Measurements from ENCODE around the gene TRNAU1AP. TPM values are rescaled to one million over a fixed set of nuclear protein-coding genes. Genes with fewer than 3 reads are reported as not detected.

Gene TRNAU1AP
- polyA plus RNA-seq (2013, experiment 1 of 4), result 42.1 TPM
- 50.2 TPM for polyA plus RNA-seq (2013, experiment 2 of 4)
- 40.5 TPM for polyA plus RNA-seq (2013, experiment 3 of 4)
- polyA plus RNA-seq (2013, experiment 4 of 4), result 40.3 TPM

DNA sequence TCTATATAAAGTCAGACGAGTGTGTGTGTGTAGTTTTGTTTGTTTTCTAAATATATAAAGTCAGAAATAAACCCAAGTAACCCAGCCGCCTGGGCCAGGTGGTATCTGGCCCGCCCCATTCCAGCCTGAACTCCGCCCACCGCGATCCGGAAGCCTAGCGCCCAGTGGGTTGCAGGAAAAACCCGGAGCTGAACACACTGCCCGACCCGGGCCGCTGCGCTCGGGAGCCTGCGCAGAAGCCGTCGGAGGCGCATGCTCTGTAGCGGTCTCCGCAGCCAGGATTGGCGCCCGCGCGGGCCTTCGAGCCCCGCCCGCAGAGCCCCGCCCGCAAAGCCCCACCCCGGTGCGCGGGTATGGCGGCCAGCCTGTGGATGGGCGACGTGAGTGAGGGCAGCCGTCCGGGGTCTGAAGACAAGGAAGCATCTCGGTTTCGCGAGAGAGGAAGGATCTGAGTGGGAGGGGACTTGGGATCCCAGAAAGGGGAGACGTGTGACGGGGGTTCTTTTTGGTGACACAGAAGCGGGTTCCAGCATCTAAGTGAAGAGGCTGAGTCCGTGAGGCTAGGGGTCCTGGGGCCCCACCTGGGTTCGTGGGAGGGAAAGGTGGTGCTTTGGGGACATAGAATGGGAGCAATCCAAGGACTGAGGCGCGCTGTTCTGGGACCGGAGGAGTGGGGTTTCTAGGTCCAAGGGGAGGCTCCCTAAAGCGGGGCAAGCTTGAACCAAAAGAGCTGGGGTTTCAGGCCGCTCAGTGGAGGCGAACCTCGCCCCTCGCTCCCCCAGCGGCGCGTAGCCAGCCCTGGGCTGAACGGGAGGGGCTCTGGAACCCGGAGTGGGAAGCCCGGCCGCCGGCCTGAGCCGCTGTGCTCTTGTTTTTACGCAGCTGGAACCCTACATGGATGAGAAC is at the start of gene TRNAU1AP:
Gene TRNAU1AP, plus strand, starts transcription at position 328 of the 906 bp plus-strand sequence. Its CDS starts 26 bp downstream, at position 354.
- WGBS, 2 experiments, result 0 to 1% methylated on average over 63 of the region's 63 CpGs
- H3K4me3 ChIP-seq (ENCODE audit: insufficient read depth, low read depth, low read length), result peak within 1 kb of the TSS; percentile 95
- H3K4me1 ChIP-seq (ENCODE audit: control insufficient read depth, insufficient read depth, low read length), result peaks cover 5% of the 10 kb centered on the region
- H3K27me3 ChIP-seq (ENCODE audit: control insufficient read depth, insufficient read depth, low read length, poor library complexity, severe bottlenecking), result no peaks in the 10 kb centered on the region
- H3K27ac ChIP-seq (ENCODE audit: insufficient read depth, low read depth, low read length, poor library complexity, severe bottlenecking), result no peak within 1 kb of the TSS
- no peaks in the 10 kb centered on the region for H3K9me3 ChIP-seq (ENCODE audit: control insufficient read depth, low read length)
- H3K36me3 ChIP-seq (ENCODE audit: control insufficient read depth, insufficient read depth, low read length), result peaks cover 7% of the 10 kb centered on the region

GRCh38 chr1:28503117-28503516 is 49.8 kb upstream of the TRNAU1AP start:
- Histone ChIP-seq H3K27me3 (ENCODE audit: control insufficient read depth, insufficient read depth, low read length, poor library complexity, severe bottlenecking) (no peaks in the 10 kb centered on the region), H3K4me1 (ENCODE audit: control insufficient read depth, insufficient read depth, low read length) (peaks cover 4% of the 10 kb centered on the region), H3K27ac (ENCODE audit: insufficient read depth, low read depth, low read length, poor library complexity, severe bottlenecking) (no peak overlapping the region), H3K36me3 (ENCODE audit: control insufficient read depth, insufficient read depth, low read length) (peaks cover under 1% of the 10 kb centered on the region), H3K9me3 (ENCODE audit: control insufficient read depth, low read length) (no peaks in the 10 kb centered on the region), H3K4me3 (ENCODE audit: insufficient read depth, low read depth, low read length) (no peak overlapping the region)
- 84 to 89% methylated on average over 2 of the region's 3 CpGs for WGBS, 2 experiments

DNA sequence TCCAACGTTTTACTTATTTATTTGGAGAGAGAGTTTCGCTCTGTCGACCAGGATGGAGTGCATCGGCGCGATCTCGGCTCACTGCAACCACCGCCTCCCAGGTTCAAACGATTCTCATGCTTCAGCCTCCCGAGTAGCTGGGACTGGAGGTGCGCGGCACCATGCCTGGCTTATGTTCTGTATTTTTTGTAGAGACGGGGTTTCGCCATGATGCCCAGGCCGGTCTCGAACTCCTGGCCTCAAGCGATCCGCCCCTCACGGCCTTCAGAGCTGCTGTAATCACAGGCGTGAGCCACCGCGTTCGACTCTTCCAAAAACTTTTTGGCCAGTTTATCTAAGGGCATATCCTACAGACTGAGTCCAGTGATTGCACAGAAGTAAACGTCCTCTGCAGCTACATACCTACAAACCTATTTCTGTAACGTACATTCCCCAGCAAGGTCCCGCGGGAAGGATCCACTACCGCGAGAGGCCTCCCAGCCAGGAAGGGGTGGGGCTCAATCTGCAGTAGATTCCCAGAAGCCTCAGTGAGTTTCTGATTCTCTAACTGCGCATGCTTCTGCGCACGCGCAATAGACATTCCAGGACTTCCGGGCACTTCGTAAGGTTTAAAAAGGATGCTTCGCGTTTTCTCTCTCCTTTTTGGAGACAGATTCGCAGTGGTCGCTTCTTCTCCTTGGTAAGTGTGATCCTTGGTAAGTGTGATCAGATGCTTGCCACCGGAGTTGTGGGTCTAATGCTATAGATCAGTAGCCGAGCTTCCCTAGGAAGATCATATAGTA is 47.3 kb upstream of the TRNAU1AP start, which contains the start of gene RCC1:
Gene RCC1, plus strand, starts transcription at position 638 of the 782 bp plus-strand sequence. CDS start 23,824 bp downstream, outside the sequence.
- WGBS, 2 experiments, result 5% methylated on average over 38 to 39 of the region's 41 CpGs
- H3K27me3 ChIP-seq (ENCODE audit: control insufficient read depth, insufficient read depth, low read length, poor library complexity, severe bottlenecking), result no peaks in the 10 kb centered on the region
- peaks cover 17% of the 10 kb centered on the region for H3K4me1 ChIP-seq (ENCODE audit: control insufficient read depth, insufficient read depth, low read length)
- no peaks in the 10 kb centered on the region for H3K9me3 ChIP-seq (ENCODE audit: control insufficient read depth, low read length)
- peaks cover 24% of the 10 kb centered on the region for H3K36me3 ChIP-seq (ENCODE audit: control insufficient read depth, insufficient read depth, low read length)
- H3K27ac ChIP-seq (ENCODE audit: insufficient read depth, low read depth, low read length, poor library complexity, severe bottlenecking), result peak within 1 kb of the TSS; percentile 70
- peak within 1 kb of the TSS; percentile 93 for H3K4me3 ChIP-seq (ENCODE audit: insufficient read depth, low read depth, low read length)

DNA sequence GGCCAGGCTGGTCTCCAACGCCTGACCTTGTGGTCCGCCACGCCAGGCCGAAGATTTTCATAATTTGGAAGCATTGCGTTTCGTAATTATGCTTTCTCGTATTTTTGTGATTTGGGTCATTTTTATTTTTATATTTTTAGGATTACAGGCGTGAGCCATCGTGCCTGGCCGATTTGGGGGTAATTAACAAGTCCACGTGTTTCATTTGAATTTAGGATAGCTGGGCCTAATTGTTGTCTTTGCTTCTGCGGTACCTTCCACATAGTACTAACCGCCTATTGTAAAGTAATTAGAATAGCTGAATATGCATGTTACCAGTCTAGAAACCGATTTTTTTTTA is 46.0 kb upstream of the TRNAU1AP start:
- Histone ChIP-seq H3K4me3 (ENCODE audit: insufficient read depth, low read depth, low read length) (peak overlapping the region; percentile 93), H3K9me3 (ENCODE audit: control insufficient read depth, low read length) (no peaks in the 10 kb centered on the region), H3K27ac (ENCODE audit: insufficient read depth, low read depth, low read length, poor library complexity, severe bottlenecking) (peak overlapping the region; percentile 70), H3K4me1 (ENCODE audit: control insufficient read depth, insufficient read depth, low read length) (peaks cover 17% of the 10 kb centered on the region), H3K36me3 (ENCODE audit: control insufficient read depth, insufficient read depth, low read length) (peaks cover 29% of the 10 kb centered on the region), H3K27me3 (ENCODE audit: control insufficient read depth, insufficient read depth, low read length, poor library complexity, severe bottlenecking) (no peaks in the 10 kb centered on the region)
- WGBS, 2 experiments, result 1 to 3% methylated on average over 12 to 13 of the region's 14 CpGs

- Histone ChIP-seq H3K36me3 (ENCODE audit: control insufficient read depth, insufficient read depth, low read length) (peaks cover 29% of the 10 kb centered on the region), H3K4me1 (ENCODE audit: control insufficient read depth, insufficient read depth, low read length) (peaks cover 17% of the 10 kb centered on the region), H3K27me3 (ENCODE audit: control insufficient read depth, insufficient read depth, low read length, poor library complexity, severe bottlenecking) (no peaks in the 10 kb centered on the region), H3K9me3 (ENCODE audit: control insufficient read depth, low read length) (no peaks in the 10 kb centered on the region), H3K4me3 (ENCODE audit: insufficient read depth, low read depth, low read length) (peak overlapping the region; percentile 93), H3K27ac (ENCODE audit: insufficient read depth, low read depth, low read length, poor library complexity, severe bottlenecking) (peak overlapping the region; percentile 70)
- WGBS, 2 experiments, result 2 to 3% methylated on average over 11 of the region's 11 CpGs
These were observed 45.6 kb upstream of the TRNAU1AP start for GRCh38 chr1:28507247-28507645.

GRCh38 chr1:28507646-28508434 is 45.0 kb upstream of the TRNAU1AP start:
- Histone ChIP-seq H3K9me3 (ENCODE audit: control insufficient read depth, low read length) (no peaks in the 10 kb centered on the region), H3K4me3 (ENCODE audit: insufficient read depth, low read depth, low read length) (peak overlapping the region; percentile 93), H3K27ac (ENCODE audit: insufficient read depth, low read depth, low read length, poor library complexity, severe bottlenecking) (peak overlapping the region; percentile 70), H3K27me3 (ENCODE audit: control insufficient read depth, insufficient read depth, low read length, poor library complexity, severe bottlenecking) (no peaks in the 10 kb centered on the region), H3K36me3 (ENCODE audit: control insufficient read depth, insufficient read depth, low read length) (peaks cover 31% of the 10 kb centered on the region), H3K4me1 (ENCODE audit: control insufficient read depth, insufficient read depth, low read length) (peaks cover 17% of the 10 kb centered on the region)
- WGBS, 2 experiments, result 12 to 16% methylated on average over 9 to 10 of the region's 10 CpGs

GRCh38 chr1:28508435-28508754 is 44.5 kb upstream of the TRNAU1AP start:
- peak overlapping the region; percentile 93 for H3K4me3 ChIP-seq (ENCODE audit: insufficient read depth, low read depth, low read length)
- no peaks in the 10 kb centered on the region for H3K9me3 ChIP-seq (ENCODE audit: control insufficient read depth, low read length)
- 54 to 62% methylated on average over 5 of the region's 5 CpGs for WGBS, 2 experiments
- peak overlapping the region; percentile 70 for H3K27ac ChIP-seq (ENCODE audit: insufficient read depth, low read depth, low read length, poor library complexity, severe bottlenecking)
- no peaks in the 10 kb centered on the region for H3K27me3 ChIP-seq (ENCODE audit: control insufficient read depth, insufficient read depth, low read length, poor library complexity, severe bottlenecking)
- H3K36me3 ChIP-seq (ENCODE audit: control insufficient read depth, insufficient read depth, low read length), result peaks cover 37% of the 10 kb centered on the region
- peaks cover 17% of the 10 kb centered on the region for H3K4me1 ChIP-seq (ENCODE audit: control insufficient read depth, insufficient read depth, low read length)

DNA sequence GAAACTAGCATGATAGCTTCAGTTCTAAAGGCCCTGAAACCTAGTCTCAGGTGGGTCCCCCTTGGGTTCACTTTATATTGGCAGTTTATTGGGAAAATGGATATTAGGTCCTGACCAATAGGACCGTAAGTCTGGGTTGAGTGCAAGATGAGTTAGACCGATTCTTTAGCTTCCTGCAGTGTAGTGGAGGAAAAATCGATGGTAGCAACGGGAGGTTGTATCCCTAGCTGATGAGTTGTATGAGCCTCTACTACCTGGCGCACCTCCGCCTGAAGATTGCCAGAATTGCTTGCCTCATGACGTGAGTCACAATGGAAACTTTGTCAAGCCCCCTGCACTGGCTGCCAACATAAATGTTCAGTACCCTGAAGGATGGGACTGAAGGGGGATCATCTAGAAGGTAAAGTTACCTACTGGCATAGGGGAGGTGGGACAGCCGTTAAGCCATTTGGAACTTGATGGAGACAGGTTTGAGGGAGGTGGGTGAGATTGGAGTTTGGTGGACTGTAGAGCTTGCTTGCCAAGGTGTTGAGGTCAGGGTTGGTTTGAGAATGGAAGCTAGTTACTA is 43.1 kb upstream of the TRNAU1AP start:
- Histone ChIP-seq H3K36me3 (ENCODE audit: control insufficient read depth, insufficient read depth, low read length) (peaks cover 40% of the 10 kb centered on the region), H3K27me3 (ENCODE audit: control insufficient read depth, insufficient read depth, low read length, poor library complexity, severe bottlenecking) (no peaks in the 10 kb centered on the region), H3K27ac (ENCODE audit: insufficient read depth, low read depth, low read length, poor library complexity, severe bottlenecking) (peak overlapping the region; percentile 70), H3K9me3 (ENCODE audit: control insufficient read depth, low read length) (no peaks in the 10 kb centered on the region), H3K4me1 (ENCODE audit: control insufficient read depth, insufficient read depth, low read length) (peaks cover 17% of the 10 kb centered on the region), H3K4me3 (ENCODE audit: insufficient read depth, low read depth, low read length) (peak overlapping the region; percentile 8)
- 92 to 94% methylated on average over 8 of the region's 8 CpGs for WGBS, 2 experiments

DNA sequence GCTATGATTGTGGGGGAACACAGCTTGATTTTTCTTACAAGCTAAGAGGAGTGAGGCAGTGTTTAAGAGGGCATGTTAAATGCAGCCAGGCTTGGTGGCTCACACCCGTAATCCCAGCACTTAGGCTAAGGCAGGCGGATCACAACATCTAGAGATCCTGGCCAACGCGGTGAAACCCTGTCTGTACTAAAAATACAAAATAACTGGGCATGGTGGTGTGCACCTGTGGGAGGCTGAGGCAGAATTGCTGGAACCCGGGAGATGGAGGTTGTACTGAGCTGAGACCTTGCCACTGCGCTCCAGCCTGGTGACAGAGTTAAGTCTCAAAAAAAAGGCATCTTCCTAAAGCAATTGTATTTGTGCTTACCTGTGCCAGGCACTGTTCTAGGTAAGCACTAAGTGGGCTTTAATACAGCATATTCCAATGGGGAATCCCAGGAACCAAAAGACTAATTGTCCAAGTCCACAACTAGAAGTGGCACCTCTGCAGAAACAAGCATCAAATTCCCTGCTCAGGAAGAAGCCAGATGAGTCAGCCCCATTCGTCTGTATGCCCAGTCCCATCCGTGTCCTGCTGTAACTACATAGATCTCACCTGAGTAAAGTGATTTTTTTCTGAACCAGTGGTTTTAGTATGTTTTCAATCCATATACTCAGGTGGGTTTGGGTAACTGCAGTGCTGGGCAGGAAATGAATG is 42.5 kb upstream of the TRNAU1AP start:
- WGBS, 2 experiments, result 86 to 90% methylated on average over 8 of the region's 8 CpGs
- H3K4me3 ChIP-seq (ENCODE audit: insufficient read depth, low read depth, low read length), result no peak overlapping the region

More for the DNA sequence above, 42.5 kb upstream of the TRNAU1AP start:
- Histone ChIP-seq H3K4me1 (ENCODE audit: control insufficient read depth, insufficient read depth, low read length) (peaks cover 17% of the 10 kb centered on the region), H3K27ac (ENCODE audit: insufficient read depth, low read depth, low read length, poor library complexity, severe bottlenecking) (peak overlapping the region; percentile 27), H3K9me3 (ENCODE audit: control insufficient read depth, low read length) (no peaks in the 10 kb centered on the region), H3K27me3 (ENCODE audit: control insufficient read depth, insufficient read depth, low read length, poor library complexity, severe bottlenecking) (no peaks in the 10 kb centered on the region), H3K36me3 (ENCODE audit: control insufficient read depth, insufficient read depth, low read length) (peaks cover 40% of the 10 kb centered on the region)

All from ectodermal cell (in vitro differentiated cells).